ENCODE measurements around the gene DCLK1.

GRCh38 chr13:35957996-35958395 is 173.2 kb downstream of the DCLK1 start:
- TF ChIP-seq POLR2A (IDR thresholded peaks at IDR 0.05) (no peak), CTCF (IDR thresholded peaks at IDR 0.05) (no peak), POLR2AphosphoS5 (IDR thresholded peaks at IDR 0.05; ENCODE audit: insufficient read depth in 1 of 2, low read depth in 1 of 2) (no peak)

Measured in vagina (tissue), 2 donors.